ENCODE results near the gene ZNF831. TPM values are rescaled to one million over a fixed set of nuclear protein-coding genes. Genes with fewer than 3 reads are reported as not detected.

ZNF831 gene
- total RNA-seq, 1 donor, result not detected

DNA sequence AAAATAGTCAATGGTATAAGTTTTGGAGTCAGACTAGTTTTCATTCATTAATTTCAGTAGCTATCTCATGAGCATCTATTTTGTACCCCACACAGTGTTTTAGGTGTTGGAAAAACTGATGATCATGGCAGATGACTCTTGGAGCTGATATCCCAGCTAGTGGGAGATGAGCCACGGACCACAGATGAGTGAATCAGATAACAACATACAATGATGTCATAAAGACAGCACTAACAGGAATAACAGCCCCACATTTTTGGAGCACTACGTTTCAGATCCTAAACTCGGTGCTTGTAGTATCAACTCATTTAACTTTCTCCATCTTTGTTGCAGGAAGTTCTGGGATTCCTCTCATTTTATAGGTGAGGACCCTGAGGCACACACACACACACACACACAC is 69.0 kb downstream of the ZNF831 start:
- no peak for DNase-seq (ENCODE audit: low read depth)
- no peak overlapping the region for H3K4me3 ChIP-seq (ENCODE audit: low read depth, low read length)
- TF ChIP-seq, protein P1, sequence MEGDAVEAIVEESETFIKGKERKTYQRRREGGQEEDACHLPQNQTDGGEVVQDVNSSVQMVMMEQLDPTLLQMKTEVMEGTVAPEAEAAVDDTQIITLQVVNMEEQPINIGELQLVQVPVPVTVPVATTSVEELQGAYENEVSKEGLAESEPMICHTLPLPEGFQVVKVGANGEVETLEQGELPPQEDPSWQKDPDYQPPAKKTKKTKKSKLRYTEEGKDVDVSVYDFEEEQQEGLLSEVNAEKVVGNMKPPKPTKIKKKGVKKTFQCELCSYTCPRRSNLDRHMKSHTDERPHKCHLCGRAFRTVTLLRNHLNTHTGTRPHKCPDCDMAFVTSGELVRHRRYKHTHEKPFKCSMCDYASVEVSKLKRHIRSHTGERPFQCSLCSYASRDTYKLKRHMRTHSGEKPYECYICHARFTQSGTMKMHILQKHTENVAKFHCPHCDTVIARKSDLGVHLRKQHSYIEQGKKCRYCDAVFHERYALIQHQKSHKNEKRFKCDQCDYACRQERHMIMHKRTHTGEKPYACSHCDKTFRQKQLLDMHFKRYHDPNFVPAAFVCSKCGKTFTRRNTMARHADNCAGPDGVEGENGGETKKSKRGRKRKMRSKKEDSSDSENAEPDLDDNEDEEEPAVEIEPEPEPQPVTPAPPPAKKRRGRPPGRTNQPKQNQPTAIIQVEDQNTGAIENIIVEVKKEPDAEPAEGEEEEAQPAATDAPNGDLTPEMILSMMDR (IDR thresholded peaks at IDR 0.05; ENCODE audit: insufficient read depth, low read depth, low read length), result no peak

DNA sequence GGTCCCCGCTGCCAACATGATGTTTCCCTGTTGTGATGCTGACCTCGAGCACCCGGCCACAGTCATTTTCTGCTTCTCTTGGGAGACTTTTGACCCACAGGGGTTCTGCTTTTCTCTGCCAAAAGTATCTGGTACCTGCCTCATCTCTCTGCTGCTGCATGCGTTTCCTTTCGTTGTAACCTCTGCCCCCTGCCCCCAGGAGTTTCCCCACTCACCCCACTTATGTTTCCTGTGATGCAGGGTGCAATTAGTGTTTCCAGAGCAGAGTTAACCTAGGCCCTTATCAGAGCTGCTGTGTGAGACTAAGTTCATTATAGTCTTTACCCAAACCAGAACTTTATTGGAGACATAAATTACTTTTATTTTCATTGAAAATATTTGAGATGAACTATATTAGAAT is 71.6 kb downstream of the ZNF831 start:
- no peak for DNase-seq (ENCODE audit: low read depth)
- H3K4me3 ChIP-seq (ENCODE audit: low read depth, low read length), result no peak overlapping the region
- TF ChIP-seq, protein P1 (IDR thresholded peaks at IDR 0.05; ENCODE audit: insufficient read depth, low read depth, low read length), result no peak

DNA sequence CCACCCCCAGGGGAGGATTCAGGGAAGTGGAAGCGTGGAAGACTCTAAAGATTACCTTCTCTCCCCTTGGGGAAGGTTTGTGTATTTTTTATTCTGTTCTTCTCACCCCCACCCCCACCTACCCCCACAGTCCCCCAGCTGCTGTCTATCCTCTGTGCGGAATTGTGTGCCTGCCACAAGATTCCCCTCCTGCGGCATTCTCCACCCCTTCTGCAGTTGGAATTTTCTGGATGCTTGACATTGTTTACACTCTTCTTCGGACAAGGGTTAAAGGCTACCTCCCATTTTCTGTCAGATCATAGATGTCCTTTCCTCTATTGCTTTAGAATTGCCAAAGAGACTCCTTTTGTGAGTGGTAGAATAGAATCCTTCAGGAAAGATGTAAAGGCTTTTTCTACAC is 76.4 kb downstream of the ZNF831 start:
- TF ChIP-seq, protein P1 (IDR thresholded peaks at IDR 0.05; ENCODE audit: insufficient read depth, low read depth, low read length), result no peak
- H3K4me3 ChIP-seq (ENCODE audit: low read depth, low read length), result no peak overlapping the region
- no peak for DNase-seq (ENCODE audit: low read depth)

DNA sequence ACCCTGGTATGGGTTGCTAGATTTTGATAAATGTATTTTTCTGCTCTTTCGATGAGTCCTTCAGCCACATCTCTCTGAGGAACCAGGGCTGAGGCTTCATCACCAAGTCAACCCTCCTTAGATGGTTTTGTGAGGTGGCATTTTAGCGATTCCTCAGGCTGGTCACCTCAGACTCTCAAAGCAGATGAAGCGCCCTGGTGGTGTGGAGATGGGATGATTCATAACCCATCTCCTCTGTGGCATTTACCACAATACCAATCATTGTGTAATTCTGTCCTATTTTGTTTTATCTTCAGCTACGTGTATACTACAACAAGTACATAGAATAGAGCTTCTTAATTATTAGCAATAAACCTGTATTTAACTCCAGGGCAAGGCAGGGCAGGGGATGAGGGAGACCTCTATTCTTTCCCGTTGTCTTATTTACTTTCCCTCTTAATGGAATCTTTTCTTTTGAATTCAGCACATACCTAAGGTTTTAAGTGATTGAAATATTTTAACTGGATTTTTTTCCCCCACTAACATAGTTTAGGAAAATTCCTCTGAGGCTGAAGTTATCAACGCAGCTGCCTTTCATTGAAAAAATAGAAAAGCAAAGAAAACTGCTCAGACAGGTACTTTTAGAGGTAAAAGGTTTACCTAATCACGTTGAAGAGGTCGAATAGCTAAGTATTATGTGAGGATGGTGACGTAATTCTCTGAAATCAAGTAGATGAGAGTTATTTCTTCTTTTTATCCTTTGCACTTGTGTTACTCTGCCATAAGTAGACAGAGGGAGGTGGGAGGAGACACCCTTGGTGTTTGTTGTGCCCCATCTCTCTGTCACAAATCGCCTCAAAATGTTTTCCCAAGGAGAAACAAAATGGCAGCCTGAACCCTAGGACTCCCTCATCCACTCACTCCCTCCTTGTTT is 79.3 kb downstream of the ZNF831 start:
- TF ChIP-seq, protein P1 (IDR thresholded peaks at IDR 0.05; ENCODE audit: insufficient read depth, low read depth, low read length), result no peak
- no peak for DNase-seq (ENCODE audit: low read depth)
- H3K4me3 ChIP-seq (ENCODE audit: low read depth, low read length), result no peak overlapping the region

DNA sequence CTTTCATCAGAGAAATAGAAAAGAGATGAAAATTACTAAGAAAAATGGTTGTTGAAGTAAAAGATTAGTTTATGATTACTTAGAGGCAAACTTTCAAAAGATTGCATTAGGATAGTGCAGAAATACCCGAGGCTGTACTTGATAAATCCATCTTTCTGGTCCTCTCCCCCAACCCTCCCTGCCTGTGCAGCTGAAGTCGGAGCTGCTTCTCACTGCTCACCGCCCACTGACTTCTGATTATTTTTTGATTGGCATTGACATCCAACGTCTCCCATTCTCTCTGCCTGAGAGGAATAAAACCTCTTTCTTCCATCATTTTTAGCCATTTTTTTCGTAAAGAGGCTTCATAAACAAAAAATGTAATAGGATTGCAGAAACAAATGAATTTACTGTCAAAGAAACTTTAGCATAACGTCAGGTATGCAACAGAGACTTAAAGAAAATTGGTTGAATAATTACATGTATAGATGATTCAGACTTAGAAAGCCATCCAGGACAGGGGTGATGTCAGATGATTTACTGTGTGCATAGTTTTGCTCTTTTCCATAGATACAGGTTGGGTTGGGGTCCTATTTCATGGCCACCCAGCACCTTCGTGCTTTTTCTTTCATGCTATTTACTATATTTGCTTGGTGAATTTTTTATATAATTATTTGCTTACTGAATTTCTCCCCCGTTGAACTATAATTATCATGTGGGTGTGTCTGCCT is 83.2 kb downstream of the ZNF831 start:
- no peak for DNase-seq (ENCODE audit: low read depth)
- no peak overlapping the region for H3K4me3 ChIP-seq (ENCODE audit: low read depth, low read length)
- TF ChIP-seq, protein P1 (IDR thresholded peaks at IDR 0.05; ENCODE audit: insufficient read depth, low read depth, low read length), result no peak

DNA sequence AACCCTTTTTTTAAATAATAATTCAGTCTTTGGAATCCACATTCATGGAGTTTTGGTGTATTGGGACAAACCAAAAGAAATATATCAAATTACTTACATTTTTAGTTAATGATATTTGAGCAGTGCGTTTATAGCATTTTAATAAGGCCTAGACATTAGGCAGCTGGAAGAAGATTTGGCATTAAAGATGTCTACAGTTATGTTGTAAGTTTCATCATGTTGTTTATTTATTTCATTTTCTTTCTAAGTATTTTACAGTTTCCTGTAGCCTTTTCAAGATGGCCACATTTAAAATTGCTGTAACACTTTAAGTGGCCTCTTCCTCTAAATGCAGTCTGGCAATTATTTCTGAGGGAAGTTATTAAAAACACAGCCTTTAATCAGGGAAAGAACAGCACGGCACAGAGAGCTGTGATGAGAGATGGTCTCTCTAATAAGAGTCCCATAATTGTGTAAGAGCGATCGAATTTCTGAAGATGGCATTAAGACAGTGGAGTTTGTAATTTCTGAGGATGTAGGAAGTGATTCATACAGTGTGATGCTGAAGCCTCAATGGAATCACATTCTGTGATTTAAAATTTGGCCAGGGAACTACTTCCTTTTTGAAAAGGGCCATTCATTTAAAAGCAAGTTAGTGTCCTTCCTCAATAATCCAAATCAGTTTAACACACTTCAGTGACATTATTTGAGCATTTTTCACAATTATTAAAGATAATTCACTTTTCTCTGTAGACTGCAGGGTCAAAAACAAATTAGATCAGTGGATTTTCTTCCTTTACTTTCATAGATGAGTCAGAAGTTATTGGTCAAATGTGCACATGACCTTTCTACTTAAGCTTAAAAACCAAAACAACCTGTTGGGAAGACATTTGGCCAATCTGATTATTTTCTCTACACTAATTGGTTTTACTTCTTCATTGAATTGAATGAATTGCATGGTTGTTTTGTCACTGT is 84.4 kb downstream of the ZNF831 start:
- no peak overlapping the region for H3K4me3 ChIP-seq (ENCODE audit: low read depth, low read length)
- DNase-seq (ENCODE audit: low read depth), result no peak

More for the DNA sequence above, 84.4 kb downstream of the ZNF831 start:
- TF ChIP-seq, protein P1 (IDR thresholded peaks at IDR 0.05; ENCODE audit: insufficient read depth, low read depth, low read length), result no peak

All from fibroblast of villous mesenchyme (primary cell).